HG02852 (cell line): ENCODE measurements around the gene NFASC.

Experiments used
- ATAC-seq: cut with Tn5 transposase; IDR thresholded peaks from one replicate; pipeline ENCODE4 v1.9.1; 2021; ENCODE audit warnings: mild to moderate bottlenecking, moderate library complexity; ENCODE audit not compliant: unreplicated experiment

NFASC gene

GRCh38 chr1:205028924-205029323 is 158.3 kb downstream of the NFASC start:
- no peak for ATAC-seq

GRCh38 chr1:205030241-205030640 is 159.6 kb downstream of the NFASC start:
- no peak for ATAC-seq

GRCh38 chr1:205030896-205031295 is 160.2 kb downstream of the NFASC start:
- no peak for ATAC-seq

- no peak for ATAC-seq
Observed at GRCh38 chr1:205032508-205032907, 161.8 kb downstream of the NFASC start.

GRCh38 chr1:205037539-205037938 is 166.9 kb downstream of the NFASC start:
- ATAC-seq: no peak

GRCh38 chr1:205038132-205038786 is 167.6 kb downstream of the NFASC start:
- no peak for ATAC-seq

GRCh38 chr1:205041001-205041715 is 170.5 kb downstream of the NFASC start:
- ATAC-seq: no peak

GRCh38 chr1:205041998-205042910 is 171.6 kb downstream of the NFASC start:
- ATAC-seq: no peak

GRCh38 chr1:205042911-205043806 is 172.5 kb downstream of the NFASC start, which contains the start of gene CNTN2:
CNTN2 (plus strand) TSS chr1:205043212; CDS start chr1:205053186, 9,974 bp downstream.
- no peak for ATAC-seq

- ATAC-seq: no peak
Observed at GRCh38 chr1:205043866-205044265, 173.2 kb downstream of the NFASC start.

GRCh38 chr1:205044741-205045140 is 174.1 kb downstream of the NFASC start:
- no peak for ATAC-seq

GRCh38 chr1:205045146-205045545 is 174.5 kb downstream of the NFASC start:
- no peak for ATAC-seq

GRCh38 chr1:205046870-205047269 is 176.2 kb downstream of the NFASC start:
- ATAC-seq: no peak

GRCh38 chr1:205047764-205048231 is 177.1 kb downstream of the NFASC start:
- ATAC-seq: no peak

GRCh38 chr1:205048382-205048781 is 177.7 kb downstream of the NFASC start:
- ATAC-seq: no peak

- ATAC-seq: no peak
Observed at GRCh38 chr1:205049479-205049878, 178.8 kb downstream of the NFASC start.

GRCh38 chr1:205052690-205053089 is 182.0 kb downstream of the NFASC start:
- ATAC-seq: no peak

- ATAC-seq: no peak
Observed at GRCh38 chr1:205053296-205053695, 182.6 kb downstream of the NFASC start.

- no peak for ATAC-seq
Observed at GRCh38 chr1:205054013-205054412, 183.4 kb downstream of the NFASC start.

- no peak for ATAC-seq
Observed at GRCh38 chr1:205056188-205056611, 185.5 kb downstream of the NFASC start.
